ENCODE results near the gene PLAU.

DNA sequence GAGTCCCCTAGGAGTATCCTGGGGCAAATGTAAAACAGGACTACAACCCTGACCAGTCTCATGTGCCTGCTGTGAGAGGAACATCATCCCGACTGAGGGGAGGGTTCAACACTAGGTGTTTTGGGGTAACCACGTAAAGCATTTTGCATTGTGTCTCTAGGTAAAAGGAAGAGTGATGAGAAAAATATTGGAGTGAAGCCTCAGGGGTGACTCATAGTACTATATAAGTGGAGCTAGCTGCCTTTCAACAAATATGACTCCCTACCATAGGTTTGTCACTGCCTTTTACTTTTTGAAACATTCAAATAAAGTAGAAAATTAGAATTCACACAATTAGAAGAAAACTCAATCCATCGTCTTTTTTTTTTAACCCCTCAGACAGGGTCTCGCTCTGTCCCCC, 34.0 kb upstream of the PLAU start:
- TF ChIP-seq, protein P1, sequence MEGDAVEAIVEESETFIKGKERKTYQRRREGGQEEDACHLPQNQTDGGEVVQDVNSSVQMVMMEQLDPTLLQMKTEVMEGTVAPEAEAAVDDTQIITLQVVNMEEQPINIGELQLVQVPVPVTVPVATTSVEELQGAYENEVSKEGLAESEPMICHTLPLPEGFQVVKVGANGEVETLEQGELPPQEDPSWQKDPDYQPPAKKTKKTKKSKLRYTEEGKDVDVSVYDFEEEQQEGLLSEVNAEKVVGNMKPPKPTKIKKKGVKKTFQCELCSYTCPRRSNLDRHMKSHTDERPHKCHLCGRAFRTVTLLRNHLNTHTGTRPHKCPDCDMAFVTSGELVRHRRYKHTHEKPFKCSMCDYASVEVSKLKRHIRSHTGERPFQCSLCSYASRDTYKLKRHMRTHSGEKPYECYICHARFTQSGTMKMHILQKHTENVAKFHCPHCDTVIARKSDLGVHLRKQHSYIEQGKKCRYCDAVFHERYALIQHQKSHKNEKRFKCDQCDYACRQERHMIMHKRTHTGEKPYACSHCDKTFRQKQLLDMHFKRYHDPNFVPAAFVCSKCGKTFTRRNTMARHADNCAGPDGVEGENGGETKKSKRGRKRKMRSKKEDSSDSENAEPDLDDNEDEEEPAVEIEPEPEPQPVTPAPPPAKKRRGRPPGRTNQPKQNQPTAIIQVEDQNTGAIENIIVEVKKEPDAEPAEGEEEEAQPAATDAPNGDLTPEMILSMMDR (IDR thresholded peaks at IDR 0.05): no peak
- TF ChIP-seq POLR2A (IDR thresholded peaks at IDR 0.05) (no peak), POLR2AphosphoS5 (IDR thresholded peaks at IDR 0.05) (no peak)

Data from upper lobe of left lung (tissue), 4 donors.